SK-N-SH treated with all-trans-retinoic acid at 6 μM for 48 hours (cell line): ENCODE data around the gene DCAF6.

Experiments used
- ATAC-seq: fragments of 200-7000 bp; cut with Tn5 transposase; 3 replicates; pipeline ENCODE4 v1.9.1; 2020; ENCODE audit warnings: mild to moderate bottlenecking, moderate library complexity
- ARNTL ChIP-seq: fragments of 450-650 bp; formaldehyde crosslinking; IDR thresholded peaks from 2 replicates; pipeline ENCODE4 v1.5.0; 2020; ENCODE audit warnings: low read depth, mild to moderate bottlenecking, moderate library complexity, borderline replicate concordance
- BACH2 ChIP-seq: fragments of 250-450 bp; sonication (Bioruptor Pico); IDR thresholded peaks from 2 replicates; pipeline ENCODE4 v1.9.0; 2021; ENCODE audit warnings: mild to moderate bottlenecking, borderline replicate concordance
- CSDC2 ChIP-seq: fragments of 250-450 bp; sonication (Bioruptor Pico); IDR thresholded peaks from 2 replicates; pipeline ENCODE4 v1.5.0; 2020; ENCODE audit warnings: mild to moderate bottlenecking, moderate library complexity
- ESRRG ChIP-seq: fragments of 250-450 bp; sonication (Bioruptor Pico); IDR thresholded peaks from 2 replicates; pipeline ENCODE4 v1.6.1; 2021; ENCODE audit warnings: mild to moderate bottlenecking
- GLIS3 ChIP-seq: fragments of 250-450 bp; sonication (Bioruptor Pico); IDR thresholded peaks from 2 replicates; pipeline ENCODE4 v1.5.0; 2020; ENCODE audit warnings: mild to moderate bottlenecking, moderate library complexity
- ISL1 ChIP-seq: fragments of 250-450 bp; sonication (Bioruptor Pico); IDR thresholded peaks from 2 replicates; pipeline ENCODE4 v2.1.2; 2022; ENCODE audit warnings: mild to moderate bottlenecking, moderate library complexity
- OSR1 ChIP-seq: fragments of 250-450 bp; sonication (Bioruptor Pico); IDR thresholded peaks from 2 replicates; pipeline ENCODE4 v1.8.0; 2022; ENCODE audit warnings: moderate library complexity, mild to moderate bottlenecking, inconsistent platforms
- PPARA ChIP-seq: fragments of 250-450 bp; sonication (Bioruptor Pico); IDR thresholded peaks from 2 replicates; pipeline ENCODE4 v1.5.0; 2020; ENCODE audit warnings: mild to moderate bottlenecking, borderline replicate concordance
- RARB ChIP-seq: fragments of 250-450 bp; sonication (Bioruptor Pico); IDR thresholded peaks from 2 replicates; pipeline ENCODE4 v1.8.0; 2021; ENCODE audit warnings: mild to moderate bottlenecking, moderate library complexity
- SNAI2 ChIP-seq: fragments of 250-450 bp; sonication (Bioruptor Pico); IDR thresholded peaks from 2 replicates; pipeline ENCODE4 v1.5.0; 2020; ENCODE audit warnings: mild to moderate bottlenecking, moderate library complexity
- TCF4 ChIP-seq: fragments of 250-450 bp; sonication (Bioruptor Pico); IDR thresholded peaks from 2 replicates; pipeline ENCODE4 v1.8.0; 2021; ENCODE audit warnings: mild to moderate bottlenecking, moderate library complexity, borderline replicate concordance
- TOX ChIP-seq: fragments of 250-450 bp; sonication (Bioruptor Pico); IDR thresholded peaks from 2 replicates; pipeline ENCODE4 v1.8.0; 2021; ENCODE audit warnings: mild to moderate bottlenecking, moderate library complexity, borderline replicate concordance
- ZC3H10 ChIP-seq: fragments of 250-450 bp; sonication (Bioruptor Pico); IDR thresholded peaks from 2 replicates; pipeline ENCODE4 v1.5.1; 2021; ENCODE audit warnings: mild to moderate bottlenecking, moderate library complexity
- ZFP3 ChIP-seq: fragments of 250-450 bp; sonication (Bioruptor Pico); IDR thresholded peaks from 2 replicates; pipeline ENCODE4 v1.5.0; 2020; ENCODE audit warnings: mild to moderate bottlenecking, moderate library complexity
- ZFP30 ChIP-seq: fragments of 450-650 bp; formaldehyde crosslinking; IDR thresholded peaks from 2 replicates; pipeline ENCODE4 v1.5.0; 2022; ENCODE audit warnings: mild to moderate bottlenecking, moderate library complexity
- ZNF70 ChIP-seq: fragments of 450-650 bp; formaldehyde crosslinking; IDR thresholded peaks from 2 replicates; pipeline ENCODE4 v1.5.0; 2020; ENCODE audit warnings: mild to moderate bottlenecking, moderate library complexity
- ZNF8 ChIP-seq: fragments of 450-650 bp; formaldehyde crosslinking; IDR thresholded peaks from 2 replicates; pipeline ENCODE4 v1.5.0; 2020; ENCODE audit warnings: mild to moderate bottlenecking, moderate library complexity
- TF ChIP-seq, protein P1 (sequence below): fragments of 250-450 bp; sonication (Bioruptor Pico); IDR thresholded peaks from 2 replicates; pipeline ENCODE4 v1.5.1; 2021; ENCODE audit warnings: mild to moderate bottlenecking, moderate library complexity
- TF ChIP-seq, protein P2 (sequence below): fragments of 250-450 bp; sonication (Bioruptor Pico); IDR thresholded peaks from 2 replicates; pipeline ENCODE4 v1.5.0; 2020; ENCODE audit warnings: mild to moderate bottlenecking, moderate library complexity
- TF ChIP-seq, protein P3 (sequence below): fragments of 250-450 bp; sonication (Bioruptor Pico); IDR thresholded peaks from 2 replicates; pipeline ENCODE4 v1.8.0; 2020; ENCODE audit warnings: mild to moderate bottlenecking, moderate library complexity, borderline replicate concordance
- TF ChIP-seq, protein P4 (sequence below): fragments of 250-450 bp; sonication (Bioruptor Pico); IDR thresholded peaks from 2 replicates; pipeline ENCODE4 v1.5.1; 2020; ENCODE audit warnings: low read depth, mild to moderate bottlenecking, moderate library complexity

The DCAF6 gene

DNA sequence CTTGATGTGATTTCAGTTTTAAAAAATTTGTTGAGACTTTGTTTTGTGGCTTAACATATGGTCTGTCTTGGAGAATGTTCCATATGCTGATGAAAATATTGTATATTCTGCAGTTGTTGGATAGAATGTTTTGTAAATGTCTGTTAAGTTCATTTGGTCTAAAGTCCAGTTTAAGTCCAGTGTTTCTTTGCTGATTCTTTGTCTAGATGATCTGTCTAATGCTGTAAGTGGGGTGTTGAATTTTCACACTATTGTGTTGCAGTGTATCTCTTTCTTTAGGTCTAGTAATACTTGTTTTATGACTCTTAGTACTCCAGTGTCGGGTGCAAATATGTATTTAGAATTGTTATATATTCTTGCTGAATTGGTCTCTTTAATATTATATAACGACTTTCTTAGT lies 11.2 kb downstream of the DCAF6 start:
- no peak for ATAC-seq
- TF ChIP-seq OSR1 (CRISPR knock-in tag), result no peak
- TF ChIP-seq PPARA (CRISPR knock-in tag), result no peak
- TF ChIP-seq BACH2, result no peak
- TF ChIP-seq ZFP30, result no peak
- no peak for TF ChIP-seq GLIS3
- no peak for TF ChIP-seq TCF4
- TF ChIP-seq RARB, result no peak
- TF ChIP-seq, protein P1, sequence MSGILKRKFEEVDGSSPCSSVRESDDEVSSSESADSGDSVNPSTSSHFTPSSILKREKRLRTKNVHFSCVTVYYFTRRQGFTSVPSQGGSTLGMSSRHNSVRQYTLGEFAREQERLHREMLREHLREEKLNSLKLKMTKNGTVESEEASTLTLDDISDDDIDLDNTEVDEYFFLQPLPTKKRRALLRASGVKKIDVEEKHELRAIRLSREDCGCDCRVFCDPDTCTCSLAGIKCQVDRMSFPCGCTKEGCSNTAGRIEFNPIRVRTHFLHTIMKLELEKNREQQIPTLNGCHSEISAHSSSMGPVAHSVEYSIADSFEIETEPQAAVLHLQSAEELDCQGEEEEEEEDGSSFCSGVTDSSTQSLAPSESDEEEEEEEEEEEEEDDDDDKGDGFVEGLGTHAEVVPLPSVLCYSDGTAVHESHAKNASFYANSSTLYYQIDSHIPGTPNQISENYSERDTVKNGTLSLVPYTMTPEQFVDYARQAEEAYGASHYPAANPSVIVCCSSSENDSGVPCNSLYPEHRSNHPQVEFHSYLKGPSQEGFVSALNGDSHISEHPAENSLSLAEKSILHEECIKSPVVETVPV, result no peak
- TF ChIP-seq, all 23 proteins: peak for 0

DNA sequence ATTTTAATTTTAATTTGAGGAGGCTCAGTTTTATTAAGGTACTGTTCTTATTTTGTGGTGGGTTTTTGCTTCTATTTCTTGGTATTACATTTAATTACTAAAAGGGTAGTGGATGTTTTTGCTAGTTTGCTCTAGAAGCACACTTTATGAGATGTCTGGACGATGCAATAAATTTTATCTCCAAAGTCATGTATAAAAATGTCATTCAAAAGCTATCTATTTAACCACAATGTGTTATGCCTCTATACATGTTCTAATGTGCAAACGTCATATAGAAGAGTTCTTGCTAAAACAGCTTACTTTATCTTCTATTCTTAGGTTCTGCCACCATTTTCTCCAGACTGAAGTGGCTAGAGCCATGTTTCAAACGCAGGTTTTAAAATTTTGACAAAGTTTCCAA lies 13.3 kb downstream of the DCAF6 start:
- ATAC-seq, result no peak
- TF ChIP-seq CSDC2, result no peak
- TF ChIP-seq ISL1 (CRISPR knock-in tag), result no peak
- no peak for TF ChIP-seq ZFP30

DNA sequence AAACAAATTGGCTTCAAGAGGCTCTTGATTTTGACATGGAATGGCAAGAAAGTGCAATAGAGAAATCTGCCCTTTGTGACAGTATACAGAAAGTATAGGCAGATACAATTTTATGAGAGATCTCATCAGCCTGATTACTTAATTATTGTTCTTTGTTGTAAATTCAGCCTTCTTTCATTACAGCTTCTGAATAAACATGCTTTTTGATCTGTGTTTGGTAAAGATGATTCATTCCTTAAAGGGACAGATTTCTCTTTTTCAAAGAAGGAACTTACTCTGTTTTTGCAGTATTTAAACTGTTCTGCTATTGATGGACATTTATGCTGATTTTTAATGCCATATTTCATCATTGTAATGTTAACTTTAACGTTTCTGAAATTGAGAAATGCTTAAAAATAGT lies 14.1 kb downstream of the DCAF6 start:
- TF ChIP-seq, protein P2, sequence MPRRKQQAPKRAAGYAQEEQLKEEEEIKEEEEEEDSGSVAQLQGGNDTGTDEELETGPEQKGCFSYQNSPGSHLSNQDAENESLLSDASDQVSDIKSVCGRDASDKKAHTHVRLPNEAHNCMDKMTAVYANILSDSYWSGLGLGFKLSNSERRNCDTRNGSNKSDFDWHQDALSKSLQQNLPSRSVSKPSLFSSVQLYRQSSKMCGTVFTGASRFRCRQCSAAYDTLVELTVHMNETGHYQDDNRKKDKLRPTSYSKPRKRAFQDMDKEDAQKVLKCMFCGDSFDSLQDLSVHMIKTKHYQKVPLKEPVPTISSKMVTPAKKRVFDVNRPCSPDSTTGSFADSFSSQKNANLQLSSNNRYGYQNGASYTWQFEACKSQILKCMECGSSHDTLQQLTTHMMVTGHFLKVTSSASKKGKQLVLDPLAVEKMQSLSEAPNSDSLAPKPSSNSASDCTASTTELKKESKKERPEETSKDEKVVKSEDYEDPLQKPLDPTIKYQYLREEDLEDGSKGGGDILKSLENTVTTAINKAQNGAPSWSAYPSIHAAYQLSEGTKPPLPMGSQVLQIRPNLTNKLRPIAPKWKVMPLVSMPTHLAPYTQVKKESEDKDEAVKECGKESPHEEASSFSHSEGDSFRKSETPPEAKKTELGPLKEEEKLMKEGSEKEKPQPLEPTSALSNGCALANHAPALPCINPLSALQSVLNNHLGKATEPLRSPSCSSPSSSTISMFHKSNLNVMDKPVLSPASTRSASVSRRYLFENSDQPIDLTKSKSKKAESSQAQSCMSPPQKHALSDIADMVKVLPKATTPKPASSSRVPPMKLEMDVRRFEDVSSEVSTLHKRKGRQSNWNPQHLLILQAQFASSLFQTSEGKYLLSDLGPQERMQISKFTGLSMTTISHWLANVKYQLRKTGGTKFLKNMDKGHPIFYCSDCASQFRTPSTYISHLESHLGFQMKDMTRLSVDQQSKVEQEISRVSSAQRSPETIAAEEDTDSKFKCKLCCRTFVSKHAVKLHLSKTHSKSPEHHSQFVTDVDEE (CRISPR knock-in tag), result no peak
- TF ChIP-seq RARB (no peak), OSR1 (CRISPR knock-in tag) (no peak), TOX (no peak), ISL1 (CRISPR knock-in tag) (no peak), CSDC2 (no peak), ZFP30 (no peak), BACH2 (no peak), ZNF8 (CRISPR knock-in tag) (no peak), ESRRG (CRISPR knock-in tag) (no peak), ZC3H10 (CRISPR knock-in tag) (no peak), ZNF70 (CRISPR knock-in tag) (no peak), ARNTL (CRISPR knock-in tag) (no peak), ZFP3 (CRISPR knock-in tag) (no peak), TCF4 (no peak), GLIS3 (no peak)
- TF ChIP-seq, protein P3, sequence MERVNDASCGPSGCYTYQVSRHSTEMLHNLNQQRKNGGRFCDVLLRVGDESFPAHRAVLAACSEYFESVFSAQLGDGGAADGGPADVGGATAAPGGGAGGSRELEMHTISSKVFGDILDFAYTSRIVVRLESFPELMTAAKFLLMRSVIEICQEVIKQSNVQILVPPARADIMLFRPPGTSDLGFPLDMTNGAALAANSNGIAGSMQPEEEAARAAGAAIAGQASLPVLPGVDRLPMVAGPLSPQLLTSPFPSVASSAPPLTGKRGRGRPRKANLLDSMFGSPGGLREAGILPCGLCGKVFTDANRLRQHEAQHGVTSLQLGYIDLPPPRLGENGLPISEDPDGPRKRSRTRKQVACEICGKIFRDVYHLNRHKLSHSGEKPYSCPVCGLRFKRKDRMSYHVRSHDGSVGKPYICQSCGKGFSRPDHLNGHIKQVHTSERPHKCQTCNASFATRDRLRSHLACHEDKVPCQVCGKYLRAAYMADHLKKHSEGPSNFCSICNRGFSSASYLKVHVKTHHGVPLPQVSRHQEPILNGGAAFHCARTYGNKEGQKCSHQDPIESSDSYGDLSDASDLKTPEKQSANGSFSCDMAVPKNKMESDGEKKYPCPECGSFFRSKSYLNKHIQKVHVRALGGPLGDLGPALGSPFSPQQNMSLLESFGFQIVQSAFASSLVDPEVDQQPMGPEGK, result no peak
- TF ChIP-seq, protein P1, result no peak
- TF ChIP-seq, protein P4, sequence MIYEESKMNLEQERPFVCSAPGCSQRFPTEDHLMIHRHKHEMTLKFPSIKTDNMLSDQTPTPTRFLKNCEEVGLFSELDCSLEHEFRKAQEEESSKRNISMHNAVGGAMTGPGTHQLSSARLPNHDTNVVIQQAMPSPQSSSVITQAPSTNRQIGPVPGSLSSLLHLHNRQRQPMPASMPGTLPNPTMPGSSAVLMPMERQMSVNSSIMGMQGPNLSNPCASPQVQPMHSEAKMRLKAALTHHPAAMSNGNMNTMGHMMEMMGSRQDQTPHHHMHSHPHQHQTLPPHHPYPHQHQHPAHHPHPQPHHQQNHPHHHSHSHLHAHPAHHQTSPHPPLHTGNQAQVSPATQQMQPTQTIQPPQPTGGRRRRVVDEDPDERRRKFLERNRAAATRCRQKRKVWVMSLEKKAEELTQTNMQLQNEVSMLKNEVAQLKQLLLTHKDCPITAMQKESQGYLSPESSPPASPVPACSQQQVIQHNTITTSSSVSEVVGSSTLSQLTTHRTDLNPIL (CRISPR knock-in tag), result no peak
- TF ChIP-seq, all 23 proteins: peak for 0
- ATAC-seq, result no peak

DNA sequence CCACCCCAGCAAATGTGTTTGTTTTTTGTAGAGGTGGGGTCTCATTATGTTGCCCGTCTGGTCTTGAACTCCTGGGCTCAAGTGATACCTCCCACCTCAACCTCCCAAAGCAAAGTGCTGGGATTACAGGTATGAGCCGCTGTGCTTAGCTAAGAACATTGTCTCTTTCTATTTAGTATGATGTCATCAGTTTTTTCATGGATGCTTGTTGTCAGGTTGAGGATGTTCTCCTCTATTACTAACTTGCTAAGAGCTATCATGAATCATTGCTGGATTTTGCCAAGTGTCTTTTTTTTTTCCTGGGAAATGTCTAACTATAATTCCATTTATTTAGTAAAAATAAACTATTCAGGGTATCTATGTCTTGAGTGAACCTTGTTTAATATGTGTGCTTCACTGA lies 19.4 kb downstream of the DCAF6 start:
- TF ChIP-seq ESRRG (CRISPR knock-in tag) (no peak), SNAI2 (CRISPR knock-in tag) (no peak), PPARA (CRISPR knock-in tag) (no peak), TCF4 (no peak)
- TF ChIP-seq, protein P4 (CRISPR knock-in tag), result no peak

More for the DNA sequence above, 19.4 kb downstream of the DCAF6 start:
- ATAC-seq, result no peak
